ENCODE results near the gene P2RY4. TPM values are rescaled to one million over a fixed set of nuclear protein-coding genes. Genes with fewer than 3 reads are reported as not detected.

P2RY4 gene
- polyA plus RNA-seq, 1 donor (not counting 4 experiments of a cell fraction or from before 2014, with no cell fraction given): not detected

GRCh38 chrX:70293621-70294020, 33.6 kb upstream of the P2RY4 start:
- Histone ChIP-seq H3K4me1 (ENCODE audit: control insufficient read depth, extremely low read depth, insufficient read depth, low read length) (peaks cover 15% of the 10 kb centered on the region), H3K9ac (ENCODE audit: control insufficient read depth, extremely low read depth, insufficient read depth, low read length) (no peak overlapping the region), H4K20me1 (ENCODE audit: control insufficient read depth, extremely low read depth, insufficient read depth, low read length) (no peaks in the 10 kb centered on the region), H3K4me3 (ENCODE audit: control insufficient read depth in 2 of 3, extremely low read depth in 1 of 3, insufficient read depth in 2 of 3, low read depth in 1 of 3, low read length in 3 of 3) (no peak overlapping the region), H3K27me3 (ENCODE audit: control insufficient read depth, extremely low read depth, insufficient read depth, low read length) (no peaks in the 10 kb centered on the region), H3K4me2 (ENCODE audit: control insufficient read depth, extremely low read depth, insufficient read depth, low read depth, low read length) (no peak overlapping the region), H3K27ac (ENCODE audit: control insufficient read depth, insufficient read depth, low read length) (no peak overlapping the region), H3K9me1 (ENCODE audit: control insufficient read depth, extremely low read depth, insufficient read depth, low read length) (no peaks in the 10 kb centered on the region), H3K36me3 (ENCODE audit: control insufficient read depth in 2 of 2, extremely low read depth in 1 of 2, insufficient read depth in 2 of 2, low read length in 2 of 2) (no peaks in the 10 kb centered on the region), H2AFZ (ENCODE audit: control insufficient read depth, low read length) (no peak overlapping the region), H3K9me3 (ENCODE audit: control insufficient read depth, low read depth, low read length) (no peaks in the 10 kb centered on the region), H3K79me2 (ENCODE audit: control insufficient read depth, insufficient read depth, low read length) (peaks cover 14% of the 10 kb centered on the region)
- FAIRE-seq (no peak), DNase-seq (ENCODE audit: low read depth, low spot score) (no peak)
- no peak for TF ChIP-seq EZH2 (IDR thresholded peaks at IDR 0.05; ENCODE audit: low read length)
- TF ChIP-seq CTCF (optimal IDR thresholded peaks at IDR 0.05 in 1 of 3, IDR thresholded peaks at IDR 0.05 in 1 of 3, conservative IDR thresholded peaks at IDR 0.05 in 1 of 3; ENCODE audit: extremely low read depth in 1 of 3, insufficient read depth in 2 of 3, low read length in 3 of 3): no peak
- dilution Hi-C loops (cut with MboI; ENCODE audit: extremely low pct_ligation_motif_present, low sequenced_read_pairs): no loop called here

- Histone ChIP-seq H4K20me1 (ENCODE audit: control insufficient read depth, extremely low read depth, insufficient read depth, low read length) (no peaks in the 10 kb centered on the region), H3K27me3 (ENCODE audit: control insufficient read depth, extremely low read depth, insufficient read depth, low read length) (no peaks in the 10 kb centered on the region), H3K9me3 (ENCODE audit: control insufficient read depth, low read depth, low read length) (no peaks in the 10 kb centered on the region), H3K9me1 (ENCODE audit: control insufficient read depth, extremely low read depth, insufficient read depth, low read length) (no peaks in the 10 kb centered on the region), H3K4me1 (ENCODE audit: control insufficient read depth, extremely low read depth, insufficient read depth, low read length) (peaks cover 15% of the 10 kb centered on the region), H3K36me3 (ENCODE audit: control insufficient read depth in 2 of 2, extremely low read depth in 1 of 2, insufficient read depth in 2 of 2, low read length in 2 of 2) (no peaks in the 10 kb centered on the region), H3K9ac (ENCODE audit: control insufficient read depth, extremely low read depth, insufficient read depth, low read length) (no peak overlapping the region), H3K79me2 (ENCODE audit: control insufficient read depth, insufficient read depth, low read length) (peaks cover 14% of the 10 kb centered on the region), H3K4me2 (ENCODE audit: control insufficient read depth, extremely low read depth, insufficient read depth, low read depth, low read length) (no peak overlapping the region), H3K27ac (ENCODE audit: control insufficient read depth, insufficient read depth, low read length) (no peak overlapping the region), H2AFZ (ENCODE audit: control insufficient read depth, low read length) (no peak overlapping the region), H3K4me3 (ENCODE audit: control insufficient read depth in 2 of 3, extremely low read depth in 1 of 3, insufficient read depth in 2 of 3, low read depth in 1 of 3, low read length in 3 of 3) (no peak overlapping the region)
- dilution Hi-C loops (cut with MboI; ENCODE audit: extremely low pct_ligation_motif_present, low sequenced_read_pairs): no loop called here
- DNase-seq (ENCODE audit: low read depth, low spot score): no peak
- no peak for FAIRE-seq
- no peak for TF ChIP-seq EZH2 (IDR thresholded peaks at IDR 0.05; ENCODE audit: low read length)
- TF ChIP-seq CTCF (optimal IDR thresholded peaks at IDR 0.05 in 1 of 3, IDR thresholded peaks at IDR 0.05 in 1 of 3, conservative IDR thresholded peaks at IDR 0.05 in 1 of 3; ENCODE audit: extremely low read depth in 1 of 3, insufficient read depth in 2 of 3, low read length in 3 of 3): no peak
These were observed 32.8 kb upstream of the P2RY4 start for GRCh38 chrX:70292788-70293187.
